ENCODE measurements around the gene RPL12.
A peak's percentile ranks its signal among the peaks of the same experiment; 100 is the strongest.

The RPL12 gene

GRCh38 chr9:127426756-127427155, 24.4 kb downstream of the RPL12 start:
- H3K4me3 ChIP-seq (ENCODE audit: low read depth, low read length) = no peak overlapping the region
- no peak for DNase-seq (ENCODE audit: low read depth)
- TF ChIP-seq CTCF (IDR thresholded peaks at IDR 0.05; ENCODE audit: control insufficient read depth, extremely low read depth, insufficient read depth) = no peak

GRCh38 chr9:127424676-127424999, 26.6 kb downstream of the RPL12 start:
- H3K4me3 ChIP-seq (ENCODE audit: low read depth, low read length) = peak overlapping the region; percentile 79
- DNase-seq (ENCODE audit: low read depth) = no peak
- TF ChIP-seq CTCF (IDR thresholded peaks at IDR 0.05; ENCODE audit: control insufficient read depth, extremely low read depth, insufficient read depth) = peak; percentile 35; the same call in 1 of the 2 replicates

- DNase-seq (ENCODE audit: low read depth) = peak; percentile 84
- no peak for TF ChIP-seq CTCF (IDR thresholded peaks at IDR 0.05; ENCODE audit: control insufficient read depth, extremely low read depth, insufficient read depth)
- peak within 1 kb of the TSS; percentile 79 for H3K4me3 ChIP-seq (ENCODE audit: low read depth, low read length)
These were observed 27.1 kb downstream of the RPL12 start, which contains the start of gene ZNF79 for GRCh38 chr9:127423934-127424675. TSS of gene ZNF79 (plus strand) at chr9:127424382. CDS start at chr9:127424788, 406 bp downstream.

GRCh38 chr9:127423476-127423933, 27.7 kb downstream of the RPL12 start:
- no peak for DNase-seq (ENCODE audit: low read depth)
- no peak for TF ChIP-seq CTCF (IDR thresholded peaks at IDR 0.05; ENCODE audit: control insufficient read depth, extremely low read depth, insufficient read depth)
- peak overlapping the region; percentile 79 for H3K4me3 ChIP-seq (ENCODE audit: low read depth, low read length)

GRCh38 chr9:127422787-127423186, 28.4 kb downstream of the RPL12 start:
- no peak for DNase-seq (ENCODE audit: low read depth)
- H3K4me3 ChIP-seq (ENCODE audit: low read depth, low read length) = peak overlapping the region; percentile 79
- no peak for TF ChIP-seq CTCF (IDR thresholded peaks at IDR 0.05; ENCODE audit: control insufficient read depth, extremely low read depth, insufficient read depth)

- H3K4me3 ChIP-seq (ENCODE audit: low read depth, low read length) = no peak overlapping the region; the same call in 1 of the 2 replicates
- TF ChIP-seq CTCF (IDR thresholded peaks at IDR 0.05; ENCODE audit: control insufficient read depth, extremely low read depth, insufficient read depth) = no peak
- DNase-seq (ENCODE audit: low read depth) = no peak
These were observed 28.9 kb downstream of the RPL12 start for GRCh38 chr9:127422133-127422782.
